ENCODE measurements around the gene MOG.

DNA sequence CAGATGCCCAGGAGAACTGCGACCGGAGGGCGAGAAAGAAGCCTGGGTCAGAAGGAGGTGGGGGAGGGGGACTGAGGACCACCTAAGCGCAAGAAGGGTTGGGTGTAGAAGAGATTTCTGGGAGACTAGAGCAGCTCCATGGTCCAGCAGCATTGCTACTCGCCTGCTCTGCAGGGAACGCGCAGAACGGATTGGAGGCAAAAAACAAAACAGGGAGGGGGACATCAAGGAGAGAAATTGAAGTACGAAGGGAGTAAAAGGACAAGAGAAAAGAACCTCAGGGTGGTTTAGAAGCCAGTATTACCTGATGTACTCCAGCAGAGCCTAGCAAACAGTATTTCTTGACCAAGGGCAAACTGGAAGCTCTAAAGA lies 23.4 kb upstream of the MOG start:
- no peak for TF ChIP-seq MXI1 (IDR thresholded peaks at IDR 0.05; ENCODE audit: low read depth, low read length)
- no peak for TF ChIP-seq POLR2AphosphoS5 (IDR thresholded peaks at IDR 0.05; ENCODE audit: low read depth, low read length)
- no peak for TF ChIP-seq RCOR1 (IDR thresholded peaks at IDR 0.05; ENCODE audit: low read length)
- TF ChIP-seq, protein P1, sequence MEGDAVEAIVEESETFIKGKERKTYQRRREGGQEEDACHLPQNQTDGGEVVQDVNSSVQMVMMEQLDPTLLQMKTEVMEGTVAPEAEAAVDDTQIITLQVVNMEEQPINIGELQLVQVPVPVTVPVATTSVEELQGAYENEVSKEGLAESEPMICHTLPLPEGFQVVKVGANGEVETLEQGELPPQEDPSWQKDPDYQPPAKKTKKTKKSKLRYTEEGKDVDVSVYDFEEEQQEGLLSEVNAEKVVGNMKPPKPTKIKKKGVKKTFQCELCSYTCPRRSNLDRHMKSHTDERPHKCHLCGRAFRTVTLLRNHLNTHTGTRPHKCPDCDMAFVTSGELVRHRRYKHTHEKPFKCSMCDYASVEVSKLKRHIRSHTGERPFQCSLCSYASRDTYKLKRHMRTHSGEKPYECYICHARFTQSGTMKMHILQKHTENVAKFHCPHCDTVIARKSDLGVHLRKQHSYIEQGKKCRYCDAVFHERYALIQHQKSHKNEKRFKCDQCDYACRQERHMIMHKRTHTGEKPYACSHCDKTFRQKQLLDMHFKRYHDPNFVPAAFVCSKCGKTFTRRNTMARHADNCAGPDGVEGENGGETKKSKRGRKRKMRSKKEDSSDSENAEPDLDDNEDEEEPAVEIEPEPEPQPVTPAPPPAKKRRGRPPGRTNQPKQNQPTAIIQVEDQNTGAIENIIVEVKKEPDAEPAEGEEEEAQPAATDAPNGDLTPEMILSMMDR (IDR thresholded peaks at IDR 0.05) = no peak
- TF ChIP-seq EP300 (IDR thresholded peaks at IDR 0.05; ENCODE audit: borderline replicate concordance in 1 of 2, low read depth in 1 of 2, low read length in 1 of 2) = no peak
- TF ChIP-seq MEF2A (IDR thresholded peaks at IDR 0.05; ENCODE audit: borderline replicate concordance, low read depth) = no peak
- TF ChIP-seq, protein P2, sequence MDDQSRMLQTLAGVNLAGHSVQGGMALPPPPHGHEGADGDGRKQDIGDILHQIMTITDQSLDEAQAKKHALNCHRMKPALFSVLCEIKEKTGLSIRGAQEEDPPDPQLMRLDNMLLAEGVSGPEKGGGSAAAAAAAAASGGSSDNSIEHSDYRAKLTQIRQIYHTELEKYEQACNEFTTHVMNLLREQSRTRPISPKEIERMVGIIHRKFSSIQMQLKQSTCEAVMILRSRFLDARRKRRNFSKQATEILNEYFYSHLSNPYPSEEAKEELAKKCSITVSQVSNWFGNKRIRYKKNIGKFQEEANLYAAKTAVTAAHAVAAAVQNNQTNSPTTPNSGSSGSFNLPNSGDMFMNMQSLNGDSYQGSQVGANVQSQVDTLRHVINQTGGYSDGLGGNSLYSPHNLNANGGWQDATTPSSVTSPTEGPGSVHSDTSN (IDR thresholded peaks at IDR 0.05) = no peak
- TF ChIP-seq, protein P3, sequence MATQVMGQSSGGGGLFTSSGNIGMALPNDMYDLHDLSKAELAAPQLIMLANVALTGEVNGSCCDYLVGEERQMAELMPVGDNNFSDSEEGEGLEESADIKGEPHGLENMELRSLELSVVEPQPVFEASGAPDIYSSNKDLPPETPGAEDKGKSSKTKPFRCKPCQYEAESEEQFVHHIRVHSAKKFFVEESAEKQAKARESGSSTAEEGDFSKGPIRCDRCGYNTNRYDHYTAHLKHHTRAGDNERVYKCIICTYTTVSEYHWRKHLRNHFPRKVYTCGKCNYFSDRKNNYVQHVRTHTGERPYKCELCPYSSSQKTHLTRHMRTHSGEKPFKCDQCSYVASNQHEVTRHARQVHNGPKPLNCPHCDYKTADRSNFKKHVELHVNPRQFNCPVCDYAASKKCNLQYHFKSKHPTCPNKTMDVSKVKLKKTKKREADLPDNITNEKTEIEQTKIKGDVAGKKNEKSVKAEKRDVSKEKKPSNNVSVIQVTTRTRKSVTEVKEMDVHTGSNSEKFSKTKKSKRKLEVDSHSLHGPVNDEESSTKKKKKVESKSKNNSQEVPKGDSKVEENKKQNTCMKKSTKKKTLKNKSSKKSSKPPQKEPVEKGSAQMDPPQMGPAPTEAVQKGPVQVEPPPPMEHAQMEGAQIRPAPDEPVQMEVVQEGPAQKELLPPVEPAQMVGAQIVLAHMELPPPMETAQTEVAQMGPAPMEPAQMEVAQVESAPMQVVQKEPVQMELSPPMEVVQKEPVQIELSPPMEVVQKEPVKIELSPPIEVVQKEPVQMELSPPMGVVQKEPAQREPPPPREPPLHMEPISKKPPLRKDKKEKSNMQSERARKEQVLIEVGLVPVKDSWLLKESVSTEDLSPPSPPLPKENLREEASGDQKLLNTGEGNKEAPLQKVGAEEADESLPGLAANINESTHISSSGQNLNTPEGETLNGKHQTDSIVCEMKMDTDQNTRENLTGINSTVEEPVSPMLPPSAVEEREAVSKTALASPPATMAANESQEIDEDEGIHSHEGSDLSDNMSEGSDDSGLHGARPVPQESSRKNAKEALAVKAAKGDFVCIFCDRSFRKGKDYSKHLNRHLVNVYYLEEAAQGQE (IDR thresholded peaks at IDR 0.05; ENCODE audit: low read depth, low read length) = no peak
- no peak for TF ChIP-seq NRF1 (IDR thresholded peaks at IDR 0.05; ENCODE audit: low read depth, low read length)
- no peak for TF ChIP-seq TCF12 (IDR thresholded peaks at IDR 0.05)
- TF ChIP-seq SIN3A (IDR thresholded peaks at IDR 0.05; ENCODE audit: borderline replicate concordance, low read depth, low read length) = no peak
- TF ChIP-seq CHD2 (IDR thresholded peaks at IDR 0.05; ENCODE audit: low read length, partially characterized antibody) = no peak

All from SK-N-SH (cell line).